HFFc6 (cell line): Measurements from ENCODE around the gene SH2D3C. TPM values are rescaled to one million over a fixed set of nuclear protein-coding genes. Genes with fewer than 3 reads are reported as not detected.

Experiments used
- DNase-seq: peaks from one replicate; pipeline ENCODE4 v3.0.0-alpha.2; 2018
- H3K27ac Mint-ChIP-seq: 2 replicates; pipeline ENCODE4 v1.8.0; 2020; ENCODE audit warnings: mild to moderate bottlenecking, mixed read lengths
- H3K27me3 Mint-ChIP-seq: 2 replicates; pipeline ENCODE4 v1.8.0; 2021; ENCODE audit warnings: mild to moderate bottlenecking, moderate library complexity, mixed read lengths; ENCODE audit not compliant: insufficient read depth
- H3K36me3 Mint-ChIP-seq: 2 replicates; pipeline ENCODE4 v1.8.0; 2021; ENCODE audit warnings: low read depth, mixed read lengths
- H3K4me1 Mint-ChIP-seq: 2 replicates; pipeline ENCODE4 v1.8.0; 2020; ENCODE audit warnings: low read depth, mixed read lengths
- H3K4me3 Mint-ChIP-seq: 2 replicates; pipeline ENCODE4 v1.8.0; 2020; ENCODE audit warnings: mild to moderate bottlenecking, moderate library complexity, mixed read lengths
- H3K9me3 Mint-ChIP-seq: 2 replicates; pipeline ENCODE4 v1.8.0; 2020; ENCODE audit warnings: mild to moderate bottlenecking, mixed read lengths
- total RNA-seq, 6 experiments: library from RNA; stranded (reverse); fragmentation: NEBNext Ultra II Directional; extraction: Animal tissue kit (Norgen Biotek cat#: 25700); gene quantifications; 2 replicates in 1 of 6; 3 replicates in 5 of 6; pipeline ENCODE4 v1.2.3, GENCODE V29; 2021
- TF ChIP-seq, protein P1 (sequence below): fragments of 200-600 bp; sonication (generic); IDR thresholded peaks from 2 replicates; pipeline ENCODE4 v1.5.0; 2021; ENCODE audit warnings: antibody characterized with exemption, mild to moderate bottlenecking

SH2D3C gene
- total RNA-seq, 6 experiments from 2014 or later = not detected

GRCh38 chr9:127735530-127736185 is 42.8 kb downstream of the SH2D3C start:
- peaks cover 8% of the 10 kb centered on the region for H3K27me3 Mint-ChIP-seq
- H3K4me3 Mint-ChIP-seq = peak overlapping the region; percentile 87; the same call in 1 of the 2 replicates
- peak overlapping the region; percentile 85 for H3K27ac Mint-ChIP-seq
- DNase-seq = no peak
- H3K36me3 Mint-ChIP-seq = no peaks in the 10 kb centered on the region
- peaks cover 9% of the 10 kb centered on the region for H3K4me1 Mint-ChIP-seq
- no peaks in the 10 kb centered on the region for H3K9me3 Mint-ChIP-seq
- TF ChIP-seq, protein P1, sequence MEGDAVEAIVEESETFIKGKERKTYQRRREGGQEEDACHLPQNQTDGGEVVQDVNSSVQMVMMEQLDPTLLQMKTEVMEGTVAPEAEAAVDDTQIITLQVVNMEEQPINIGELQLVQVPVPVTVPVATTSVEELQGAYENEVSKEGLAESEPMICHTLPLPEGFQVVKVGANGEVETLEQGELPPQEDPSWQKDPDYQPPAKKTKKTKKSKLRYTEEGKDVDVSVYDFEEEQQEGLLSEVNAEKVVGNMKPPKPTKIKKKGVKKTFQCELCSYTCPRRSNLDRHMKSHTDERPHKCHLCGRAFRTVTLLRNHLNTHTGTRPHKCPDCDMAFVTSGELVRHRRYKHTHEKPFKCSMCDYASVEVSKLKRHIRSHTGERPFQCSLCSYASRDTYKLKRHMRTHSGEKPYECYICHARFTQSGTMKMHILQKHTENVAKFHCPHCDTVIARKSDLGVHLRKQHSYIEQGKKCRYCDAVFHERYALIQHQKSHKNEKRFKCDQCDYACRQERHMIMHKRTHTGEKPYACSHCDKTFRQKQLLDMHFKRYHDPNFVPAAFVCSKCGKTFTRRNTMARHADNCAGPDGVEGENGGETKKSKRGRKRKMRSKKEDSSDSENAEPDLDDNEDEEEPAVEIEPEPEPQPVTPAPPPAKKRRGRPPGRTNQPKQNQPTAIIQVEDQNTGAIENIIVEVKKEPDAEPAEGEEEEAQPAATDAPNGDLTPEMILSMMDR = no peak; the same call in 1 of the 2 replicates

GRCh38 chr9:127734747-127735529 is 43.5 kb downstream of the SH2D3C start, which contains the start of gene TOR2A:
Gene TOR2A (minus strand): TSS chr9:127735294. CDS start chr9:127735270, 24 bp downstream.
- Mint-ChIP-seq H3K27me3 (peaks cover 8% of the 10 kb centered on the region), H3K9me3 (no peaks in the 10 kb centered on the region), H3K36me3 (no peaks in the 10 kb centered on the region), H3K4me3 (peak within 1 kb of the TSS; percentile 87), H3K27ac (peak within 1 kb of the TSS; percentile 85), H3K4me1 (peaks cover 9% of the 10 kb centered on the region)
- TF ChIP-seq, protein P1 = peak; percentile 82
- peak; percentile 95 for DNase-seq

DNA sequence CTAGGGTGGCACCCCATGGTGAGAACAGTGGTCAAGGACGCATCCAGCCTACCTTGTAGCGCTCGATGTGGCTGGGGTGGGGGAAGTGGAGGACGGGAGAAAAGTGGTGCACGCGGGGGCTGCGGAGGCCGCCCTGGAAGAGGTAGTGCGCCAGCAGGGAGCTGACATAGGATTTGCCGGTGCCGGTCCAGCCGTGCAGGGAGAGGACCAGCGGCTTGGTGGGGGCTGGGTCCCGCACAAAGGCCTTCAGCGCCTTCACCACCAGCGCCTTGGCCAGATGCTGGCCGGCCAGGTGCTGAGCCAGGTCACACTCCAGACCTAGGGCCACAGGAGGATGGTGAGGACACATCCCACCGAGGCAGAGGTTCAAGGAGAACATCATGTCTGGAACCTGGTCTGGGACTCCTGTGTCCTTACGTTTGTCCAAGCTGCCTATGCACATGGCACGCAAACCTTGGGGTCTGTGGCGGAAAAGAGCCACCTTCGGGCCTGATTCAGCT is 44.2 kb downstream of the SH2D3C start:
- Mint-ChIP-seq H3K4me1 (peaks cover 9% of the 10 kb centered on the region), H3K27ac (peak overlapping the region; percentile 85), H3K36me3 (no peaks in the 10 kb centered on the region), H3K27me3 (peaks cover 7% of the 10 kb centered on the region), H3K4me3 (peak overlapping the region; percentile 87), H3K9me3 (no peaks in the 10 kb centered on the region)
- TF ChIP-seq, protein P1 = peak; percentile 92; the same call in 1 of the 2 replicates
- DNase-seq = no peak

- H3K4me3 Mint-ChIP-seq = peak overlapping the region; percentile 87; the same call in 1 of the 2 replicates
- no peak overlapping the region; the same call in 1 of the 2 replicates for H3K27ac Mint-ChIP-seq
- no peaks in the 10 kb centered on the region for H3K9me3 Mint-ChIP-seq
- H3K4me1 Mint-ChIP-seq = peaks cover 9% of the 10 kb centered on the region
- H3K36me3 Mint-ChIP-seq = no peaks in the 10 kb centered on the region
- TF ChIP-seq, protein P1 = no peak
- no peak for DNase-seq
- H3K27me3 Mint-ChIP-seq = peaks cover 4% of the 10 kb centered on the region
Observed at GRCh38 chr9:127733614-127734013, 44.9 kb downstream of the SH2D3C start.

DNA sequence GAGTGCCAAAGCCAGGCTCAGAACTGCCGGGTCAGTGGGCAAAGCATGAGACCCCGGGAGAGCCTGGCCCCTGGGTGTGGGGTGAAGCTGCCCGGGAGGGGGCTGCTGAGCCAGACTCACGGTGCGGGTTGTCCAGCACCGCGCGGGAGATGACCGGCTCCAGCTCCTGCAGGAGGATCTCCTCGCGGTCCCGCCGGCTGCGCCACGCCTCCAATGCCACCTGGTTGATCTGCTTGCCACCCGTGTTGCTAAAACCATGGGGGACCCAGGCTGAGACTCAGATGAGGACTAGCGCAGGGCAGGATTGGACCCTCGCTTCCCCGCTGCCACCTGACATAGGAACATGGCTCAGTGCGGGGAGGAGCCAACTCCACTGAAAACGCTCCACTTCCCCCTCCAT is 46.0 kb downstream of the SH2D3C start:
- TF ChIP-seq, protein P1 = no peak
- Mint-ChIP-seq H3K4me3 (no peak overlapping the region), H3K27ac (no peak overlapping the region), H3K4me1 (peaks cover 9% of the 10 kb centered on the region), H3K27me3 (no peaks in the 10 kb centered on the region; the same call in 1 of the 2 replicates), H3K9me3 (no peaks in the 10 kb centered on the region), H3K36me3 (no peaks in the 10 kb centered on the region)
- DNase-seq = no peak
